Activated CD8-positive, alpha-beta T cell treated with anti-CD3 and anti-CD28 coated beads, Interleukin-2, amount 10 ng/mL, durations not matched to agents 7 days and 5 days (primary cell): ENCODE data around the gene SAMD4B. TPM values are rescaled to one million over a fixed set of nuclear protein-coding genes. Genes with fewer than 3 reads are reported as not detected.
"Not testable (repeated sequence)": the region's sequence is repeated elsewhere in the genome, so short reads cannot be mapped to it uniquely, and the experiment has no call there.

Experiments
- ATAC-seq: fragments of 150-1000 bp; cut with Tn5 transposase; one replicate; pipeline ENCODE4 v1.10.0; 2021; ENCODE audit warnings: moderate library complexity
- CTCF ChIA-PET: fragments of 350-600 bp; sonication (Branson Sonifier 250); formaldehyde crosslinking; loops from one replicate; lab custom pipeline; 2021; ENCODE audit warnings: antibody characterized with exemption; lab: Charles Lee
- POLR2A ChIA-PET: fragments of 350-600 bp; sonication (Branson Sonifier 250); formaldehyde crosslinking; loops from one replicate; lab custom pipeline; 2021; ENCODE audit warnings: antibody characterized with exemption; lab: Charles Lee
- DNase-seq: peaks from one replicate; pipeline ENCODE4 v3.0.0-alpha.2; 2020
- H3K27ac Mint-ChIP-seq: one replicate; pipeline ENCODE4 v1.8.0; 2021; ENCODE audit warnings: mild to moderate bottlenecking, mixed read lengths
- H3K27me3 Mint-ChIP-seq: one replicate; pipeline ENCODE4 v1.8.0; 2021; ENCODE audit warnings: low read depth, mixed read lengths
- H3K36me3 Mint-ChIP-seq: one replicate; pipeline ENCODE4 v1.8.0; 2021; ENCODE audit warnings: low read depth, mixed read lengths
- H3K4me1 Mint-ChIP-seq: one replicate; pipeline ENCODE4 v1.8.0; 2021; ENCODE audit warnings: low read depth, mixed read lengths
- H3K4me3 Mint-ChIP-seq: one replicate; pipeline ENCODE4 v1.8.0; 2021; ENCODE audit warnings: mild to moderate bottlenecking, mixed read lengths
- H3K9me3 Mint-ChIP-seq: one replicate; pipeline ENCODE4 v1.8.0; 2022; ENCODE audit warnings: mixed read lengths; ENCODE audit not compliant: insufficient read depth
- total RNA-seq, 2 experiments: library from RNA; stranded (reverse); gene quantifications; one replicate each; pipeline ENCODE4 v1.2.3, GENCODE V29; 2021

Gene SAMD4B
- total RNA-seq, 2 experiments from 2014 or later, result 43.7 to 44.5 TPM

DNA sequence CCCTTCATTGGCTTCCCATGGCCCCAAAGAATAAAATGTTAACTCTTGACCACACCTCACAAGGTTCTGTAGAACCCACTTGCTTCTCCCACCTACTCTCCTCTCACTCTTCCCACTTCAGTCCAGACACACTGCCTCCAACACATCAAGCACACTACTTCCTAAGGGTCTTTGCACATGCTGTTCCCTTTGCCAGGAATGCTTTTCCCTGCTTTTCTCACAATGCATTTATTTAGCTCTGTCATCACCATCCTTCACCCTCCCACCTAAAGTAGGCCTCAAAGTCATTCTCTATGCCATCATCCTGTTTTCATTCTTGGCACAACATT lies 38.1 kb upstream of the SAMD4B start:
- no peak overlapping the region for H3K4me3 Mint-ChIP-seq
- H3K4me1 Mint-ChIP-seq, result peaks cover 35% of the 10 kb centered on the region
- no peak for DNase-seq
- POLR2A ChIA-PET, result no interaction called here
- ATAC-seq, result no peak
- H3K27ac Mint-ChIP-seq, result no peak overlapping the region
- CTCF ChIA-PET, result no interaction called here
- no peaks in the 10 kb centered on the region for H3K9me3 Mint-ChIP-seq
- H3K36me3 Mint-ChIP-seq, result peaks cover 12% of the 10 kb centered on the region
- peaks cover 9% of the 10 kb centered on the region for H3K27me3 Mint-ChIP-seq

GRCh38 chr19:39304701-39305571 lies 37.3 kb upstream of the SAMD4B start:
- Mint-ChIP-seq H3K4me3 (no peak overlapping the region), H3K9me3 (no peaks in the 10 kb centered on the region), H3K27ac (no peak overlapping the region), H3K27me3 (peaks cover 9% of the 10 kb centered on the region), H3K36me3 (peaks cover 17% of the 10 kb centered on the region), H3K4me1 (peaks cover 30% of the 10 kb centered on the region)
- ChIA-PET POLR2A (no interaction called here), CTCF (no interaction called here)
- ATAC-seq (no peak), DNase-seq (no peak)

- no peak for DNase-seq
- Mint-ChIP-seq H3K4me1 (peaks cover 28% of the 10 kb centered on the region), H3K9me3 (no peaks in the 10 kb centered on the region), H3K36me3 (peaks cover 23% of the 10 kb centered on the region), H3K27ac (no peak overlapping the region), H3K4me3 (no peak overlapping the region), H3K27me3 (peaks cover 7% of the 10 kb centered on the region)
- no peak for ATAC-seq
- POLR2A ChIA-PET, result no interaction called here
- CTCF ChIA-PET, result no interaction called here
These were observed 36.1 kb upstream of the SAMD4B start for GRCh38 chr19:39306075-39306474.

DNA sequence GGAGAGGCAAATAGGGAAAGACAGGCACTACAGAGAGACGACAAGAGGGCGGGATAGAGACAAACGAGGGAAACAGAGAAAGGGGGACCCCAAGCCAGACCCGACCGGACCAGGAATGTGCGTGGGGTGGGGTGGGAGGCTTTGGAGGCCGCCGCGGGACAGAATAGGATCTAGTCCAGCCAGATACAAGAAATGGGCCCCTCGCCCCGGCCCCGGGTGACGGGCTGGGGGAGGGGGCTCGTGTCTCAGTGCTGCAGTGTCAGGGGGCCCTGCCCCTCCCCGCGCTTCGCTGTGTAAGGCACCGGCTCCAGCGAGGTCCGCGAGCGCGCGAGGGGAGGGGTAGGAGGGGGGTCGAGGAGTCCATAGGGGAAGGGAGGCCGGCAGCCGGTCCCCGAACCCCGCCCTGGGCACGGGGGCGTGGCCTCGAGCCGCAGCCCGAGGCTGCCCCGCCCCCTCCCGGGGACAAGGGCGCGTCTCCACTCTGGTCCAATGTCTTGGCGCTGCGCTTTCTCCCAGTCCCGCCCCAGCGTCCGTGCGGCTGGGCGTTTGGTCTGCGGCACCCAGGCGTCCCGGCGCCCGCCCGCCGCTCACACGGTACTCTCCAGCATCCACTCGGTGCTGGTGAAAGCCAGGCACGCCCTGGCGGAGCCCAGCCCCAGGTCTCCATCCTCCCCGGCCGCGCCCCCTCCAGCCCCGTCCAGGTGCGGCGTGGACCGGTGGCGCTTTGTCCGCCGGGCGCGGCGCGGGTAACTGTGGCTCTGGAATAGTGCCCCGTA lies 35.0 kb upstream of the SAMD4B start:
- ATAC-seq, result no peak
- ChIA-PET POLR2A (no interaction called here), CTCF (no interaction called here)
- Mint-ChIP-seq H3K9me3 (no peaks in the 10 kb centered on the region), H3K4me3 (no peak overlapping the region), H3K27me3 (peaks cover 7% of the 10 kb centered on the region), H3K27ac (no peak overlapping the region), H3K36me3 (peaks cover 31% of the 10 kb centered on the region), H3K4me1 (peaks cover 23% of the 10 kb centered on the region)
- no peak for DNase-seq

DNA sequence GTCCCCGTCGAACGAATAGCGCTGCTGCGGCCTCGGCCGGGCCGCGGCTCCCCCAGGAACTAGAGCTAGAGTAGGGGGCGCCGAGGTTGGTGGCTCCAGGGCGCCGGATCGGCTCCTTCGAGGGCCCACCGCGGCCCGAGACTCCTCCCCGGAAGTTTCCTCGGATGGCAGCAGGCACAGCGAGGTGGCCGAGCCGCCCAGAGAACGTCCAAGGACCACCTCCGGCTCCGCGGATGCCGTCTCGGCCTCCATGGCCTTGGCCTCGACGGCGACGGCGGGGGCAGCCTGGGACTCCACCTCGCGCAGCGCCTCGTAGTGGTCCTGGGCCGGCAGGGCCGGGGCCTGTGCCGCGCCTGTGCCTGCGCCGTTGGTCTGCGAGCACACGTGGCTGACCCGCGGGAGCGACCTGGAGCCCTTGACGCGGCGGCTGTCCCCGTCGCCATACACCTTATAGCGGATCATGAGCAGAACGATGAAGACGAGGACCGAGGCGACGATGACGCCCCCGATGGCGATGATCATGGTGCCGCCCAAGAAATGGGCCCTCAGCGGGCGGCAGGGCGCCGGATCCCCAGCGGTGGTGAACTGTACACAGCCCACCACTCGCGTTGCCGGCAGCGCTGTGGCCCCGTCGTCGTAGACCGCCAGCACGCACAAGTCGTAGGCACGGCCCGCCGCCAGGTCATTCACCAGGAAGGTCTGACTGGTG lies 34.2 kb upstream of the SAMD4B start:
- Mint-ChIP-seq H3K4me1 (peaks cover 23% of the 10 kb centered on the region), H3K27me3 (peaks cover 7% of the 10 kb centered on the region), H3K9me3 (no peaks in the 10 kb centered on the region), H3K27ac (no peak overlapping the region), H3K4me3 (no peak overlapping the region), H3K36me3 (peaks cover 35% of the 10 kb centered on the region)
- ChIA-PET CTCF (no interaction called here), POLR2A (no interaction called here)
- ATAC-seq (no peak), DNase-seq (no peak)

DNA sequence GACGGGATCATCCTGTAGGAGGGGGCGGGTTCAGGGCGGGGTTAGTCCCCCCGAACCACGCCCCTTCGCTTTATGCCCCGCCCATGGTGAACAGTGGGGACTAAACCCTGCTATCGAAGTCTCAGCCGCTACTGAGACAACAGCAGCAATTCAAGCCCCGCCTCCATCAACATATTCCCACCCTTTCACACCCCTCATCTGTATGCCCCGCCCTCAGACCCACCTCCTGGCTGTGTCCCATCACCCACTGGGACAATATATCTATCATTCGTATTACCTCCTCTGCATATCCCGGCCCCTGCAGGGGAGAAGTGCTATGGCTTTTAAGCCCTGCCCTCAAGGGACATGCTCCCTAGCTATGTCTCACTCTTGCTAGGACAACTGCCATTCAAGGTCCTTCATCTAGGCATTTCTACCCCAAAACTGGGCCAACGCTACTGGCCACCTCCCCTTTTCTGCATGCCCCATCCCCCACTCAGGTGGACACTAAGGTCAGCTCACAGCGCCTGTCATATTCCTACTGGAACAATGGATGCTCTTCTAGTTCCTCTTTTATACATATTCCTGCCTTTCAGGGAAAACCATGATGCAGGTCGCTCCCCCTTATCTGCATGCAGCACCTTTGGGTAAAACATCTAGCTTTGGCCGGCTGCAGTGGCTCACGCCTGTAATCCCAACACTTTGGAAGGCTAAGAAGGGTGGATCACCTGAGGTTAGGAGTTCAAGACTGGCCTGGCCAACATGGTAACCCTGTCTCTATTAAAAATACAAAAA lies 33.5 kb upstream of the SAMD4B start:
- no peak for DNase-seq
- Mint-ChIP-seq H3K4me3 (no peak overlapping the region), H3K36me3 (peaks cover 39% of the 10 kb centered on the region), H3K27me3 (peaks cover 7% of the 10 kb centered on the region), H3K9me3 (no peaks in the 10 kb centered on the region), H3K27ac (no peak overlapping the region), H3K4me1 (peaks cover 23% of the 10 kb centered on the region)
- ATAC-seq, result no peak
- ChIA-PET POLR2A (no interaction called here), CTCF (no interaction called here)

DNA sequence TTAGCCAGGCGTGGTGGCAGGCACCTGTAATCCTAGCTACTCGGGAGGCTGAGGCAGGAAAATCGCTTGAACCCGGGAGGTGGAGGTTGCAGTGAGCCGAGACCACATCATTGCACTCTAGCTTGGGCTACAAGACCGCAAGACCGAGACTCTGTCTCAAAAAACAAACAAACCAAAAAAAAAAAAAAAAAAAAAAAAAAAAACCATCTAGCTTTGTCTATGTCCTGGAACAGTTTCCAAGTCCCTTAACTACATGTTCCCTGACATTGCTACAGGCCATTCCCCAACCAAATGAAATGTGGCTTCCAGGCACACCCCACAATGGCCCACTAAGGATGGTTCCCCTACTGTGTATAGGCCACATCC lies 32.9 kb upstream of the SAMD4B start:
- ATAC-seq, H3K27me3 Mint-ChIP-seq, CTCF ChIA-PET, POLR2A ChIA-PET, H3K9me3 Mint-ChIP-seq, H3K27ac Mint-ChIP-seq, H3K4me3 Mint-ChIP-seq, DNase-seq: not testable (repeated sequence)
- peaks cover 41% of the 10 kb centered on the region for H3K36me3 Mint-ChIP-seq
- peaks cover 23% of the 10 kb centered on the region for H3K4me1 Mint-ChIP-seq

- CTCF ChIA-PET, result no interaction called here
- peaks cover 41% of the 10 kb centered on the region for H3K36me3 Mint-ChIP-seq
These were observed 31.5 kb upstream of the SAMD4B start for GRCh38 chr19:39310558-39311311.

DNA sequence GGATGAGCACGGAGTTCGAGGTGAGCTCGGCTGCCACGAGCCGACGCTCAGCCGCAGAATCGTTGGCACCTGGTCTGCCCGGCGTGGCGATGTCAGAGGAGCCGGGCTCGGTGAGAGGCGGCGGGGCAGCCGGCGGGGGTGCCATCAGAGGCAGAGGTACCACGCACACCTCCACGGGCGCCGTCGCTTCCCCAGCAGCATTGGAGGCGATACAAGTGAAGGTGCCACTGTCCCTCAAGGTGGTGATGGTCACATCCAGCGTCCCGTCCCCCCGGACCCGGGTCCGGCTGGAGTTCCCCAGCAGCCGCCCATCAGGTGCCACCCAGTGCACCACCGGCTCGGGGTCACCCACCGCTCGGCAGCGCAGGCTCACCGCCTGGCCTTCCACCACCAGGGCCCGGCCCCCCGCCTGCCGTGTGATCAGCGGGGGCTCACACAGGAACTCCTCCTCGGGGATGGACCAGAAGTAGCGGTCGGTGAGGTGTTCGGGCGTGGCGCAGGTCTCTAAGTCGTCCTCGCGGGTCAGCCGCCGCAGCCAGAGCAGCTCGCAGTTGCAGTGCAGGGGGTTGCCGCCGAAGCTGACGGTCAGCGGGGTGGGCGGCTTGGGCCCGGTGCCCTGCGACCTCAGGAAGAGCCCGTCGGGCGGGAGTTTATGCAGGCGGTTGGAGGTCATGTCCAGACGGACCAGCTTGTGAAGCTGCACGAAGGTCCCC lies 28.0 kb upstream of the SAMD4B start:
- DNase-seq, result no peak
- ATAC-seq, result no peak
- CTCF ChIA-PET, result no interaction called here
- Mint-ChIP-seq H3K27me3 (no peaks in the 10 kb centered on the region), H3K27ac (no peak overlapping the region), H3K36me3 (peaks cover 37% of the 10 kb centered on the region), H3K9me3 (no peaks in the 10 kb centered on the region), H3K4me3 (no peak overlapping the region), H3K4me1 (peaks cover 19% of the 10 kb centered on the region)
- POLR2A ChIA-PET, result no interaction called here

More at GRCh38 chr19:39310558-39311311, 31.5 kb upstream of the SAMD4B start:
- POLR2A ChIA-PET, result no interaction called here
- Mint-ChIP-seq H3K4me1 (peaks cover 19% of the 10 kb centered on the region), H3K27me3 (no peaks in the 10 kb centered on the region), H3K27ac (no peak overlapping the region), H3K9me3 (no peaks in the 10 kb centered on the region), H3K4me3 (no peak overlapping the region)
- ATAC-seq (no peak), DNase-seq (no peak)

- POLR2A ChIA-PET, result no interaction called here
- no peak for DNase-seq
- peaks cover 17% of the 10 kb centered on the region for H3K4me1 Mint-ChIP-seq
- CTCF ChIA-PET, result no interaction called here
- H3K4me3 Mint-ChIP-seq, result no peak overlapping the region
- ATAC-seq, result no peak
- H3K9me3 Mint-ChIP-seq, result no peaks in the 10 kb centered on the region
- H3K27me3 Mint-ChIP-seq, result no peaks in the 10 kb centered on the region
- peaks cover 27% of the 10 kb centered on the region for H3K36me3 Mint-ChIP-seq
- H3K27ac Mint-ChIP-seq, result no peak overlapping the region
These were observed 26.3 kb upstream of the SAMD4B start for GRCh38 chr19:39315933-39316332.
